ENCODE results near the gene ERCC8. TPM values are rescaled to one million over a fixed set of nuclear protein-coding genes. Genes with fewer than 3 reads are reported as not detected.
A peak's percentile ranks its signal among the peaks of the same experiment; 100 is the strongest.

The ERCC8 gene
- total and polyA plus RNA-seq, 2 of the 8 experiments (the other 6 are each of a cell fraction or from before 2014, with no cell fraction given): 17.3 TPM

DNA sequence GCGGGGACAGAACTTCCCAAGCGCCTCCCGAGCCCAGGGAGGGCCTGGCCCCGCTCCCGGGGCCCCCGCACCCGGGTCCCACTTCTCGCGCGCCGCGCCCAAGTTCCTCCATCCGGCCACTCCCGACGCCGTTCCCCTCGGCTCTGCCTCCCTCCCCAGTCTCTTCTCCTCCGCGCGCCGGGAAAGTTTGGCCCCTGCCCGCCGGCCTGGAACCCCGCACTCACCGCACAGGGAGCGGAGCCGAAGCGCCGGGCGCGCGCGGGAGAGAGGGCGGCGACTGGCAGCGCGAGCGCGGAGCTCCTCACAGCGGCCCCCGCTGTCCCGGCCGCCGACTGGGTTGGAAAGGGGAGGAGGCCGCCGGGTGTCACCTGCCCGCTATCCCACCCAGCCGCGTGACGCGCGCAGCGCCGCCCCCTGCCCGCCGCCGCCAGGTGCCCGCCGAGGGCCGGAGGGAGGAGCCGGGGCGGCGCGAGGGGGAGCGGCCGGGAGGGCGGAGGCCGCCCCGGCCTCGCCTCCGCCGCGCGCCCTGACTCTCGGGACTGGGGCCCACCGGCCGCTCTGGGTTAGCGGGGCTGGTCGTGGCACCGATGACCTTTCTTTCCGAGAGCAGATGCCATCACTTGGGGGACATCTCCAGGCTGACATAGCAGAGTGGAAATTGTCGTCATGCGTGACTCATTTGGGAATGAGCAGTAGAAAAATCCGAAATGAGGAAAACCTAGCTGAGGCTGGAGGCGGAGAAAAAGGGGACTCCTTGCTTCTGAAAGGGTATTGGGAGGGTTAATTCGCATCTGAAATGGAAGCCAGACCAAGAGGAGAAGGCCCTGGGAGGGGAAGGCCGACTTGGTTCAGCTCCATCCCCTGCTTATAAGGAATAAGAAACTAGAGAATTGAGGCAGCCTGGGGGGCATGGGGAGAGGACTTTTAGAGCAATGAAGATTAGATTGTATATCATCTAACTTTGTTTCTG, 100.6 kb downstream of the ERCC8 start, which contains the start of gene ELOVL7 (continued):
- TF ChIP-seq, protein P1, sequence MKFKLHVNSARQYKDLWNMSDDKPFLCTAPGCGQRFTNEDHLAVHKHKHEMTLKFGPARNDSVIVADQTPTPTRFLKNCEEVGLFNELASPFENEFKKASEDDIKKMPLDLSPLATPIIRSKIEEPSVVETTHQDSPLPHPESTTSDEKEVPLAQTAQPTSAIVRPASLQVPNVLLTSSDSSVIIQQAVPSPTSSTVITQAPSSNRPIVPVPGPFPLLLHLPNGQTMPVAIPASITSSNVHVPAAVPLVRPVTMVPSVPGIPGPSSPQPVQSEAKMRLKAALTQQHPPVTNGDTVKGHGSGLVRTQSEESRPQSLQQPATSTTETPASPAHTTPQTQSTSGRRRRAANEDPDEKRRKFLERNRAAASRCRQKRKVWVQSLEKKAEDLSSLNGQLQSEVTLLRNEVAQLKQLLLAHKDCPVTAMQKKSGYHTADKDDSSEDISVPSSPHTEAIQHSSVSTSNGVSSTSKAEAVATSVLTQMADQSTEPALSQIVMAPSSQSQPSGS (IDR thresholded peaks at IDR 0.05; ENCODE audit: low read length): no peak
- TF ChIP-seq KDM1A (IDR thresholded peaks at IDR 0.05; ENCODE audit: borderline replicate concordance, low read length) (no peak), JUN (IDR thresholded peaks at IDR 0.05; ENCODE audit: low read depth, low read length) (no peak), RAD21 (IDR thresholded peaks at IDR 0.05 in 1 of 2, conservative IDR thresholded peaks at IDR 0.05 in 1 of 2; ENCODE audit: low read depth in 2 of 2, low read length in 2 of 2) (peak; percentile 30 to 46; a peak in 3 of 4 replicates), CHD2 (IDR thresholded peaks at IDR 0.05; ENCODE audit: low read length) (no peak)
- TF ChIP-seq, protein P2, sequence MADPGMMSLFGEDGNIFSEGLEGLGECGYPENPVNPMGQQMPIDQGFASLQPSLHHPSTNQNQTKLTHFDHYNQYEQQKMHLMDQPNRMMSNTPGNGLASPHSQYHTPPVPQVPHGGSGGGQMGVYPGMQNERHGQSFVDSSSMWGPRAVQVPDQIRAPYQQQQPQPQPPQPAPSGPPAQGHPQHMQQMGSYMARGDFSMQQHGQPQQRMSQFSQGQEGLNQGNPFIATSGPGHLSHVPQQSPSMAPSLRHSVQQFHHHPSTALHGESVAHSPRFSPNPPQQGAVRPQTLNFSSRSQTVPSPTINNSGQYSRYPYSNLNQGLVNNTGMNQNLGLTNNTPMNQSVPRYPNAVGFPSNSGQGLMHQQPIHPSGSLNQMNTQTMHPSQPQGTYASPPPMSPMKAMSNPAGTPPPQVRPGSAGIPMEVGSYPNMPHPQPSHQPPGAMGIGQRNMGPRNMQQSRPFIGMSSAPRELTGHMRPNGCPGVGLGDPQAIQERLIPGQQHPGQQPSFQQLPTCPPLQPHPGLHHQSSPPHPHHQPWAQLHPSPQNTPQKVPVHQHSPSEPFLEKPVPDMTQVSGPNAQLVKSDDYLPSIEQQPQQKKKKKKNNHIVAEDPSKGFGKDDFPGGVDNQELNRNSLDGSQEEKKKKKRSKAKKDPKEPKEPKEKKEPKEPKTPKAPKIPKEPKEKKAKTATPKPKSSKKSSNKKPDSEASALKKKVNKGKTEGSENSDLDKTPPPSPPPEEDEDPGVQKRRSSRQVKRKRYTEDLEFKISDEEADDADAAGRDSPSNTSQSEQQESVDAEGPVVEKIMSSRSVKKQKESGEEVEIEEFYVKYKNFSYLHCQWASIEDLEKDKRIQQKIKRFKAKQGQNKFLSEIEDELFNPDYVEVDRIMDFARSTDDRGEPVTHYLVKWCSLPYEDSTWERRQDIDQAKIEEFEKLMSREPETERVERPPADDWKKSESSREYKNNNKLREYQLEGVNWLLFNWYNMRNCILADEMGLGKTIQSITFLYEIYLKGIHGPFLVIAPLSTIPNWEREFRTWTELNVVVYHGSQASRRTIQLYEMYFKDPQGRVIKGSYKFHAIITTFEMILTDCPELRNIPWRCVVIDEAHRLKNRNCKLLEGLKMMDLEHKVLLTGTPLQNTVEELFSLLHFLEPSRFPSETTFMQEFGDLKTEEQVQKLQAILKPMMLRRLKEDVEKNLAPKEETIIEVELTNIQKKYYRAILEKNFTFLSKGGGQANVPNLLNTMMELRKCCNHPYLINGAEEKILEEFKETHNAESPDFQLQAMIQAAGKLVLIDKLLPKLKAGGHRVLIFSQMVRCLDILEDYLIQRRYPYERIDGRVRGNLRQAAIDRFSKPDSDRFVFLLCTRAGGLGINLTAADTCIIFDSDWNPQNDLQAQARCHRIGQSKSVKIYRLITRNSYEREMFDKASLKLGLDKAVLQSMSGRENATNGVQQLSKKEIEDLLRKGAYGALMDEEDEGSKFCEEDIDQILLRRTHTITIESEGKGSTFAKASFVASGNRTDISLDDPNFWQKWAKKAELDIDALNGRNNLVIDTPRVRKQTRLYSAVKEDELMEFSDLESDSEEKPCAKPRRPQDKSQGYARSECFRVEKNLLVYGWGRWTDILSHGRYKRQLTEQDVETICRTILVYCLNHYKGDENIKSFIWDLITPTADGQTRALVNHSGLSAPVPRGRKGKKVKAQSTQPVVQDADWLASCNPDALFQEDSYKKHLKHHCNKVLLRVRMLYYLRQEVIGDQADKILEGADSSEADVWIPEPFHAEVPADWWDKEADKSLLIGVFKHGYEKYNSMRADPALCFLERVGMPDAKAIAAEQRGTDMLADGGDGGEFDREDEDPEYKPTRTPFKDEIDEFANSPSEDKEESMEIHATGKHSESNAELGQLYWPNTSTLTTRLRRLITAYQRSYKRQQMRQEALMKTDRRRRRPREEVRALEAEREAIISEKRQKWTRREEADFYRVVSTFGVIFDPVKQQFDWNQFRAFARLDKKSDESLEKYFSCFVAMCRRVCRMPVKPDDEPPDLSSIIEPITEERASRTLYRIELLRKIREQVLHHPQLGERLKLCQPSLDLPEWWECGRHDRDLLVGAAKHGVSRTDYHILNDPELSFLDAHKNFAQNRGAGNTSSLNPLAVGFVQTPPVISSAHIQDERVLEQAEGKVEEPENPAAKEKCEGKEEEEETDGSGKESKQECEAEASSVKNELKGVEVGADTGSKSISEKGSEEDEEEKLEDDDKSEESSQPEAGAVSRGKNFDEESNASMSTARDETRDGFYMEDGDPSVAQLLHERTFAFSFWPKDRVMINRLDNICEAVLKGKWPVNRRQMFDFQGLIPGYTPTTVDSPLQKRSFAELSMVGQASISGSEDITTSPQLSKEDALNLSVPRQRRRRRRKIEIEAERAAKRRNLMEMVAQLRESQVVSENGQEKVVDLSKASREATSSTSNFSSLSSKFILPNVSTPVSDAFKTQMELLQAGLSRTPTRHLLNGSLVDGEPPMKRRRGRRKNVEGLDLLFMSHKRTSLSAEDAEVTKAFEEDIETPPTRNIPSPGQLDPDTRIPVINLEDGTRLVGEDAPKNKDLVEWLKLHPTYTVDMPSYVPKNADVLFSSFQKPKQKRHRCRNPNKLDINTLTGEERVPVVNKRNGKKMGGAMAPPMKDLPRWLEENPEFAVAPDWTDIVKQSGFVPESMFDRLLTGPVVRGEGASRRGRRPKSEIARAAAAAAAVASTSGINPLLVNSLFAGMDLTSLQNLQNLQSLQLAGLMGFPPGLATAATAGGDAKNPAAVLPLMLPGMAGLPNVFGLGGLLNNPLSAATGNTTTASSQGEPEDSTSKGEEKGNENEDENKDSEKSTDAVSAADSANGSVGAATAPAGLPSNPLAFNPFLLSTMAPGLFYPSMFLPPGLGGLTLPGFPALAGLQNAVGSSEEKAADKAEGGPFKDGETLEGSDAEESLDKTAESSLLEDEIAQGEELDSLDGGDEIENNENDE (IDR thresholded peaks at IDR 0.05; ENCODE audit: insufficient replicate concordance, low read length): no peak
